ENCODE data around the gene FRZB.

DNA sequence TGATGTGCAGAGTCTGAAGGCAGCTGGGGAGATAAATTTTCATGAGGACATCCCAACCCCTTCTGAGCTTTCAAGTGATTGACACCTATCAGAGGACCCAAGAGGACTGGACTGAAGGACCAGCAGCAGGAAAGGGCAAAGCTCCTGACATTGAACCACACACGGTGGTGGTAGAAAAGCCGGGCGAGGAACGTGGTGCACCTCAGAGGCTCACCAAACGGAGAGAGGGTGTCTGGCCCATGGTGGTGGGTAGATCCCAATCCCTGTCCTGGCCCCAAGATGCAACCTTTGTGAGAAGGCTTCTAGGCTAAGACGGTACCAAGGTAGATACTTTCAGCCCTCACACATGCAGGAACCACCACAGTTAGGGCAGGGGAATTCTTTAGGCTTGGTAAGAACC is 52.1 kb downstream of the FRZB start:
- TF ChIP-seq, protein P1, sequence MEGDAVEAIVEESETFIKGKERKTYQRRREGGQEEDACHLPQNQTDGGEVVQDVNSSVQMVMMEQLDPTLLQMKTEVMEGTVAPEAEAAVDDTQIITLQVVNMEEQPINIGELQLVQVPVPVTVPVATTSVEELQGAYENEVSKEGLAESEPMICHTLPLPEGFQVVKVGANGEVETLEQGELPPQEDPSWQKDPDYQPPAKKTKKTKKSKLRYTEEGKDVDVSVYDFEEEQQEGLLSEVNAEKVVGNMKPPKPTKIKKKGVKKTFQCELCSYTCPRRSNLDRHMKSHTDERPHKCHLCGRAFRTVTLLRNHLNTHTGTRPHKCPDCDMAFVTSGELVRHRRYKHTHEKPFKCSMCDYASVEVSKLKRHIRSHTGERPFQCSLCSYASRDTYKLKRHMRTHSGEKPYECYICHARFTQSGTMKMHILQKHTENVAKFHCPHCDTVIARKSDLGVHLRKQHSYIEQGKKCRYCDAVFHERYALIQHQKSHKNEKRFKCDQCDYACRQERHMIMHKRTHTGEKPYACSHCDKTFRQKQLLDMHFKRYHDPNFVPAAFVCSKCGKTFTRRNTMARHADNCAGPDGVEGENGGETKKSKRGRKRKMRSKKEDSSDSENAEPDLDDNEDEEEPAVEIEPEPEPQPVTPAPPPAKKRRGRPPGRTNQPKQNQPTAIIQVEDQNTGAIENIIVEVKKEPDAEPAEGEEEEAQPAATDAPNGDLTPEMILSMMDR (IDR thresholded peaks at IDR 0.05), result no peak
- TF ChIP-seq POLR2A (IDR thresholded peaks at IDR 0.05), result no peak

All from thyroid gland (tissue), 4 donors.